HG03060 (cell line): ENCODE data around the gene ADAM11.

Source experiments
- ATAC-seq: cut with Tn5 transposase; IDR thresholded peaks from one replicate; pipeline ENCODE4 v1.9.1; 2021; ENCODE audit warnings: low read depth, moderate number of reproducible peaks; ENCODE audit not compliant: unreplicated experiment

The ADAM11 gene

DNA sequence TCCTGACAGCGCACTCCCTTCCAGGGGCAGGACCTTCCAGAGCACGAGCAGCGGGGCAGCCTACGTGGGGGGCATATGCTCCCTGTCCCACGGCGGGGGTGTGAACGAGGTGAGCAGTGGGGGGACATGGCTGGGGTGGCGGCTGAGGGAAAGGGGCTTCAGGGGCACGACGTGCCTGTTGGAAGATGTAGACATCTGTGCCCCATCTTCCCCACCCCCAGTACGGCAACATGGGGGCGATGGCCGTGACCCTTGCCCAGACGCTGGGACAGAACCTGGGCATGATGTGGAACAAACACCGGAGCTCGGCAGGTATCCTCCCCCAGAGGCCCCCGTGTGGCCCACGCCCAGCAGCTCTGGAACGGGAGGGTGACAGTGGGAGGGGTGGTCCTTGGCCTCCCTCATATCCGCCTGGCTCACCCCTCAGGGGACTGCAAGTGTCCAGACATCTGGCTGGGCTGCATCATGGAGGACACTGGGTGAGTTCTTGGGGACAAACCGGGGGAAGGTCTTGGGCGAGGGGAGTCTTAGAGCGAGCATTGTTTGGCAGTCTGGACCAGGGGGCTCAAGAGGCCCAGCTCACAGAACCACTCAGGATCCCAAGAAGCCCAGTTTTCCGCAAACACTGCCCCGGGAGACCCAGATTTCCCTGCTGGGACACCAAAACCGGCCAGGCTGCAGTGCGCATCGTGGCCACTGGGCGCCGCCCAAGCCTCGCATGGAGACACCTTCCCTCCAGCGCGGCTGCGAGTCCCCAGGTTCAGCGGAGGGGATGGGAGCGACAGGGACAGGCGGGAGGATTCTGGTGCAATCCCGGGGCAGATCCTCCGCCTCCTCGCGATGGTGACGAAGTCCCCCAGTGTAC lies 15.7 kb downstream of the ADAM11 start:
- ATAC-seq, result no peak

DNA sequence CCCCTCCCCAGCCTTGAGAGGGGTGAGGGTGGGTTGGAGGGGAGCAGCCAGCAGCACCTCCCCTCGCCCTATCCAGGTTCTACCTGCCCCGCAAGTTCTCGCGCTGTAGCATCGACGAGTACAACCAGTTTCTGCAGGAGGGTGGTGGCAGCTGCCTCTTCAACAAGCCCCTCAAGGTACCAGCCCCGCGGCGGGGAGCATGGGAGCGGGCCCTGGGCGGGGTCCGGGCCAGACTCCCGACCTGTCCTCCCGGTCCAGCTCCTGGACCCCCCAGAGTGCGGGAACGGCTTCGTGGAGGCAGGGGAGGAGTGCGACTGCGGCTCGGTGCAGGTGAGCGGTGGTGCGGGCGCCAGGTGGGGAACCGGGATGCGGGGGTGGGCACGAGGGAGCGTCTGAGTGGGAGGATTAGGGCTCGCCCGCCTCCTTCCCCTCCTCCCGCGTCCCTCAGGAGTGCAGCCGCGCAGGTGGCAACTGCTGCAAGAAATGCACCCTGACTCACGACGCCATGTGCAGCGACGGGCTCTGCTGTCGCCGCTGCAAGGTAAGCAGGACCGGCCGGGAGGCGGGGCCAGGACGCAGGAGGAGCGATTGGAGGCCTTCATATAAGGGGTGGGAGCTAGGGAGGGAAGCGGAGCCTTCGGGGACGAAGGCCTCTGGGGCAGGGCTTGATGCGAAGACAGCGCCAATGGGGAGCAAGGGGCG lies 16.5 kb downstream of the ADAM11 start:
- ATAC-seq, result peak; percentile 53

DNA sequence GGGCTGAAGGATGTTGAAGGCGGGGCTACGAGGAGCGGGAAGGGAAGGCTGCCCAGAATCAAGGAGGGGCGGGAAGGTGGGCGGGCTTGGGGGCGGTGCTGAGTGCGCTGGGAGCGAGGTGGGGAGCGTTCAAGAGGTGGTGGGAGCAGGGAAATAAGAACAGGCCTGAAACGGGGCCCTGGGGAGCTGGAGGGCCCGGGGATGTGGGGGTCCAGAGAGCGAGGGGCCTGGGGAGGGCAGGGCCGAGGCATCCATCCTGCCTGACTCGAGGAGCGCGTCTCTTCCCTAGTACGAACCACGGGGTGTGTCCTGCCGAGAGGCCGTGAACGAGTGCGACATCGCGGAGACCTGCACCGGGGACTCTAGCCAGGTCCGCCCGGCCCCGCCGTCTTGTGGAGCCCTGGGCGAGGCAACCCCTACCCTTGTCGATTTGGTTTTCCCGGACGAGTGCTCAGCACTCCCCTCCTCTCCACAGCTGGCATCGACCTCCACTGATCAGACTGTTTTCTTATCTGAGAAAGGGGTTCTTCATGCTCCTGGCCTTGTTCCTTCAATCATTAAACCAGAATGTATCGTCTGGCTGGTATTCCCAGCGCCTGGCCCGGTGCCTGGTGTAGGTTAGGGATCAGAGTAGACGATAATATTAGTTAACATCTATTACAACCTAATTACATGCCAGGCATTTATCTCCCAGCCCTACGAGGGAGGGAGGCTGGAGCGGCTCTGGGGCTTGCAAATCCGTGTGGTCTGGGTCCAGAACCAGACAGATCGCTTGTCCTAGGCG lies 17.2 kb downstream of the ADAM11 start:
- ATAC-seq, result no peak

DNA sequence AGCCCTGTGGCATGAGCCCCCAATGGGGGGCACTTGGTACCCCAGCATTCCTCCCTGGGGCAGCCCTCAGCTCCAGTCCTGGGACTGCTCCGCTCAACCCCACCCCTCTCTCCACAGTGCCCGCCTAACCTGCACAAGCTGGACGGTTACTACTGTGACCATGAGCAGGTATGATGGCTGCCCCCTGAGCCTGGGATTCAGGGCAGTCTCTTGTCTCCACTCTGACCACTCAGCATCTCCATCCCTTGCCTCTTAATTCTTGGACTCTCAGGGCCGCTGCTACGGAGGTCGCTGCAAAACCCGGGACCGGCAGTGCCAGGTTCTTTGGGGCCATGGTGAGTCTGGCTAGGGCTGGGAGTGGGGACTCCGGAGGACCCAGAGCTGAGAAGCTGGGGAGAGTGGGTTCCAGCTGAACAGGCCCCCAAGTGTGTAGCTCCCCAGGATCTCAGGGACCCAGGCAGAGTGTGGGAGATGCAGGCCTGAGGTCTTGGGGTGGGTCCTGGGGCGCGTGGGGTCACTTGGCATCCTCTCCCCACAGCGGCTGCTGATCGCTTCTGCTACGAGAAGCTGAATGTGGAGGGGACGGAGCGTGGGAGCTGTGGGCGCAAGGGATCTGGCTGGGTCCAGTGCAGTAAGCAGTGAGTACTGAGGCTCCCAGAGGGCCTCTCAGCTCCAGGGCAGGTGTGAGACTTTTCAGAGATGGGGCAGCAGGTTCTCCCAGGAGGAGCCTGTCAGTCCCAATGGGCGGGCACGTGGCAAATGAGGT lies 18.0 kb downstream of the ADAM11 start:
- ATAC-seq, result no peak

DNA sequence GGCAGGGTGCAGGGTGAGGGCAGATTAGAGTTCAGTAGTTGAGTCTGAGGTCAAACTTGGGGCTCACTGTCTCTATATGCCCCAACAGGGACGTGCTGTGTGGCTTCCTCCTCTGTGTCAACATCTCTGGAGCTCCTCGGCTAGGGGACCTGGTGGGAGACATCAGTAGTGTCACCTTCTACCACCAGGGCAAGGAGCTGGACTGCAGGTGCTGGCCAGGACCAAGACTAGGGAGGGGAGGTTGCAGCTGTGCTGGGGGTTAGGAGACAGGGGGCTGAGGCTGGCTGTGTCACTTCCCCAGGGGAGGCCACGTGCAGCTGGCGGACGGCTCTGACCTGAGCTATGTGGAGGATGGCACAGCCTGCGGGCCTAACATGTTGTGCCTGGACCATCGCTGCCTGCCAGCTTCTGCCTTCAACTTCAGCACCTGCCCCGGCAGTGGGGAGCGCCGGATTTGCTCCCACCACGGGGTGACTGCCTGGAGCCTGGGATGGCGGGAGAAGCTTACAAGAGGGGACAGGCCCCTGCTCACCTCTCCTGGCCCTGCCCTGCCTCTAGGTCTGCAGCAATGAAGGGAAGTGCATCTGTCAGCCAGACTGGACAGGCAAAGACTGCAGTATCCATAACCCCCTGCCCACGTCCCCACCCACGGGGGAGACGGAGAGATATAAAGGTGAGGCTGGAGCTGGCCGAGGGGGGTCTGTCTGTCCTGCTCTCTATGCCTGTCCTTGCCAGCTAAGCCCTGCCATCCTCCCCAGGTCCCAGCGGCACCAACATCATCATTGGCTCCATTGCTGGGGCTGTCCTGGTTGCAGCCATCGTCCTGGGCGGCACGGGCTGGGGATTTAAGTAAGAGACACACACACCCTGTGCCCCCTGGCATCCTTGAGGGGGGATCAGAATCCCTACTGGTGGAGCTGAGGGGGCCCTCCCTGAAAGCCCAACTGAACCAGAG lies 18.9 kb downstream of the ADAM11 start:
- no peak for ATAC-seq

DNA sequence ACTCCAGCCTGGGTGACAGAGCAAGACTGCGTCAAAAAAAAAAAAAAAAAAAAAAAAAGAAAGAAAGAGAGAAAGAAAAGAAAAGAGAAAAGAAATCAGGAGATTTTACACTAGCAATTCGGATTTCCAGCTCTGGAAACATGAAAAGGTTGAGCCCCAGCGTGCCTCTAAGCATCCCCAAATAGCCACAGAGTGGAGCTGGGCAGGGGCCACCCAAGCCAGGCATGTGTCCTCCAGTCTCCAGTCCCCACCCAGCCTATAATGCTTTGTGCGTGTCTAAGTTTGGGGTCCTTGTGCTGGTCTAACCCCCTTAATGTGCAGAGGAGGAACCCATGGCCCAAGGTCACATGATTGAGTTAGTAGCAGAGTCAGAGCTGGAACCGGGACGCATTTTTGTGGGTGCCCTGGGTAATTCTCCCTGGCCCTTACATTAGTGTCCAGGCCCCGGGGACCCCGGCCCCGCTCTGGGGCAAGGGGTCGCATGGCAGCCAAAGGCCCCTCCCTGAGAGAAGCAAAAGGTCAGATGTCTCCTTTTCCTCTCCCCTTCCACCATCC lies 19.9 kb downstream of the ADAM11 start:
- no peak for ATAC-seq

DNA sequence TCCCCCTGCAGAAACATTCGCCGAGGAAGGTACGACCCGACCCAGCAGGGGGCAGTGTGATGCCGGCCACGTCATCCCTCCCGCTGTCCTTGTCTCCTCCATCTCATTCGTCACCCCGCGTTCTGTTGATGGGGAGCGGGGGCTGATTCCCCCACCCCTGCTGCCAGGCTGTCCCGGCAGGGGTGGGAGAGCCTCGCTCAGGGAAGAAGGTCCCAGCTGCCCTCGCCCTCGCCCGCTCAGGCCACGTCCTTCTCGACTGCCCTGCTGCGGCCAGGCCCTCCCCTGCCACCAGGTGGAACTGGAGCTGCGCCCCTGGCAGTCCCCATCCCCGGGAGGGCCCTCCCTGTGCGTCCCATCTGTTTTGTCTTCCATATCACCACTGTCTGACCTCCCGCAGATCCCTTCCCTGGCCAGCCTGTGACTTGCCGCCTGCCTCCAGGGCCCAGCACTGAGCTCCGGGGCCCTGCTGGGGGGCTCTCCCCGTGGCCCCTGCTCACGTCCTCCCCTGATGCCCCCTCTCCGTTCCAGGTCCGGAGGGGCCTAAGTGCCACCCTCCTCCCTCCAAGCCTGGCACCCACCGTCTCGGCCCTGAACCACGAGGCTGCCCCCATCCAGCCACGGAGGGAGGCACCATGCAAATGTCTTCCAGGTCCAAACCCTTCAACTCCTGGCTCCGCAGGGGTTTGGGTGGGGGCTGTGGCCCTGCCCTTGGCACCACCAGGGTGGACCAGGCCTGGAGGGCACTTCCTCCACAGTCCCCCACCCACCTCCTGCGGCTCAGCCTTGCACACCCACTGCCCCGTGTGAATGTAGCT lies 20.6 kb downstream of the ADAM11 start:
- no peak for ATAC-seq

DNA sequence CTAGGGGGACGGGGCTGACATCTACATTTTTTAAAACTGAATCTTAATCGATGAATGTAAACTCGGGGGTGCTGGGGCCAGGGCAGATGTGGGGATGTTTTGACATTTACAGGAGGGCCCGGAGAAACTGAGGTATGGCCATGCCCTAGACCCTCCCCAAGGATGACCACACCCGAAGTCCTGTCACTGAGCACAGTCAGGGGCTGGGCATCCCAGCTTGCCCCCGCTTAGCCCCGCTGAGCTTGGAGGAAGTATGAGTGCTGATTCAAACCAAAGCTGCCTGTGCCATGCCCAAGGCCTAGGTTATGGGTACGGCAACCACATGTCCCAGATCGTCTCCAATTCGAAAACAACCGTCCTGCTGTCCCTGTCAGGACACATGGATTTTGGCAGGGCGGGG lies 21.4 kb downstream of the ADAM11 start:
- ATAC-seq, result no peak

DNA sequence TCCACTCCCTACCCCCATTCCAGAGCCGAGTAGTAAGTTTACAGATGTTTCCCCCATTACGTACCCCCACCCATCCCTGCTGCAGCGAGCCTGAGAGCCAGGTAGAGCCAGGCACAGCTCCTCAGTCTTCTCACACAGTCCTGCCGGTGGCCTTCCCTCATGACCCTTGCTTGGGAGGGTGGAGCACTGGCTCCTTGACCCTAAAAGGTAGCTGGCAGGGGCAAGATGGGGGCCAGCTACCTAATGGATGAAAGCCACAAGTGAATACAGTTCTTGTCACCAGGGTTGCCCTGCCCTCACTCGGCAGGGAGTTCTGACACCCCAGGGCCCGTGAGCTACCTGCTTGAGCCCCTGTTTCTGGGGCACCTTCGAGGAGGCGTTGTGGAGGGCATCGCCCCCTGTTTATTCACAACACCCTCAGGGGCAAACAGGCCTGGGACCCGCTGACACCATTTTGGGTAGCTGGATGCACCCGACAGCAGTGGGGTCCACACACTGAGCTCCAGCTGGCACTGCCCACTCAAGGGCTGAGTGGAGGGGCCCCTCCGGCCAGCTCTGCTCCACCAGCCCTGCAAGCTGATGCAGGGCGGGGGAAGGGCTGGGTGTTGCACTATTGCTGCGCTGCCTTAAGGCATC lies 22.2 kb downstream of the ADAM11 start:
- ATAC-seq, result no peak

DNA sequence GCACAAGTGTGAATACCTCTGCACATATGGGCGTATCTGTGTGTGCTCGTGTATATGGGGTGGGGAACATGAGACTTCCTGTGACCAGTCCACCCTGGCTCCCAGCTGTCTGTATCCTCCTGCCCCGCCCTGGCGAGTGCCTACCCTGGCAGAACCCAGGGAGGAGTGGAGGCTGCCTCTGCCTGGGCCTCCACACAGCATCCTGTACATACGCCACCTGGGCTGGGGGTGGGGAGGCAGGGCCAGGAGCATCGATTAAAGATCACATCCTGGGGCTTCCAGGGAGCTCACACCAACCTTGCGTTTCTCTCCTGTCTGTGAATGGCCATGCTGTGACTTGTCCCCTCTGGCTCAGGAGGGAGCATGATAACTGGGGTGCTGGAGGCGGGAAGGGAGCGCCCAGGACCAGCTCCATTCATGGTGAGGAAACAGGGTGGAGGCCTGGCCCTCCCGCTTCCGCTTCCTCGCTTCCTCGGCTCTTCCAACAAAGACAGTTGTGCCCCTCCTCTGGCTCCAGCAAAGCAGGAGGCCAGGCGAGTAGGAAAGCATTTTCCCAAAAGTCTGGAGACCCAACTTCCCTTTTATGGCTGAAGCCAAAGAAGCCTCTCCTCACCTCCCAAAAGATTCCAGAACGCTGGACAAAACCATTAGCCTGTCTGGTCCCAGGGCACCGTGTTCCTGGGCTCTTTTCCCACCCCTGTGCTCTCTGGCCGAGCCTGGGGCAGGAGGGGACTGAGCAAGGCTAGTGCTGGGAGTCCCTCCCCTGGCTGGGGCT lies 22.9 kb downstream of the ADAM11 start:
- no peak for ATAC-seq

DNA sequence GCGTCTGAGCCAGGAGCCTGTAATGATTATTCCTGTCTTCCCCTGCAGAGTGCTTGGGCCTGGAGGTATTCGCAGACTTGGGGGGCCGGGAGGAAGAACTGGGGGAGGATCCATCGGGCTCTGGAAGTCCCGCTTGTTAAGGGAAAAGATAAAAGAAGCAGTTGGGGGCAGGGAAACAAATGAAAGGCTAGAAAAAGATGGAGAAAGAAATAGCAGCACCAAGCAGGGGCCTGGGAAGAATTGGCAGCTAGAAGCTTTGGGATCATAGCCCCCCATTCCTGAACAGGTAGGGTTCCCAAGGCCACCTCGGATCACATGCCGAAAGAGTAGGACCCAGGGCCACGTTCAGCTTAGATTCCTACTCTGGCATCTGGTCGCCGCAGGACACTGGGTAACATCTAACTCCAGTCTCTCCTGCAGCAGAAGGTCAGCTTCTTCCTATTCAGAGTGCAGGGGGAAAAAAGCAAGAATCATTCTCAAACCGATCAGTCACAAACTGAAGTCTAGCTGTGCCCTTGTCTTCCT lies 23.6 kb downstream of the ADAM11 start:
- no peak for ATAC-seq

DNA sequence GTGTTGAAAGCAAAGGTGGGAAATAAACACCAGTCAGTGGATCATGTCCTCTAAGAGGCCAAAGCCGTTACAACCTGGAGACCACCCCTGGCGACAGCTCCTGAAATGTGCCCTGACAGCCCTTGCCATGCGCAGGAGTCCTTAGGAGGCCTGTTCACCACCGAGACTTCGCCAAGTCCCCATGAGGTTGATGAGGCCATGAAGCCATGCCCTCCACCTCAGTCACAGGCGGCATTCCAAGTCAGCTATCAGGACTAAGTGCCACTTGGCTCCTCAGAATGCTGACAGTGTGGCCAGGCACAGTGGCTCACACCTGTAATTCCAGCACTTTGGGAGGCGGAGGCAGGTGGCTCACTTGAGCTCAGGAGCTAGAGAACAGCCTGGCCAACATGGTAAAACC lies 27.1 kb downstream of the ADAM11 start:
- ATAC-seq, result no peak

DNA sequence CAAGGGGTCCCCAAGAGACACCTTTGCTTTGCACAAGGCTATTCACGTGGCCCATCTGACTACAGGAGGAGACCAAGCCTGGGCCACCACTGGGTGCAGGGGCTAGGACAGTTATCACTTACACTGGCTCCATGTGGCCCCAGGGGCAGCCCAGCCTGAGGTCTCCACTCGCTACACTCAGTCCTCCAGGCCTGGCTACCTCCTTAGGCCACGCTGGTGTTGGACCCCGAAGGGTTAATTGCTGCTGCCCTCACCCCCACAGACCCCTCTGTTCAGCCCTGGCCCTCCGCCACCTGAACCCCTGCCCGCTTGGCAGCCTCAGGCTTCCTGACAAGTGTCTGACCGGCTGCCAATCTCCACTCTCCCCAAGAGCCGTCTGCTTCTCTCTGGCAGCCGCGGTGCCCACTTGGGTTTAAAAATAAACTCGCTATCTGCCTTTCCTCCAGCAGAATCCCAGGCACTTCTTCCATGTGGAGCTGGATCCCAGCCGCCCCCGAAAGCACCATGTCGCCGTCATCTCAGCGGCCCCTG lies 27.8 kb downstream of the ADAM11 start:
- no peak for ATAC-seq

DNA sequence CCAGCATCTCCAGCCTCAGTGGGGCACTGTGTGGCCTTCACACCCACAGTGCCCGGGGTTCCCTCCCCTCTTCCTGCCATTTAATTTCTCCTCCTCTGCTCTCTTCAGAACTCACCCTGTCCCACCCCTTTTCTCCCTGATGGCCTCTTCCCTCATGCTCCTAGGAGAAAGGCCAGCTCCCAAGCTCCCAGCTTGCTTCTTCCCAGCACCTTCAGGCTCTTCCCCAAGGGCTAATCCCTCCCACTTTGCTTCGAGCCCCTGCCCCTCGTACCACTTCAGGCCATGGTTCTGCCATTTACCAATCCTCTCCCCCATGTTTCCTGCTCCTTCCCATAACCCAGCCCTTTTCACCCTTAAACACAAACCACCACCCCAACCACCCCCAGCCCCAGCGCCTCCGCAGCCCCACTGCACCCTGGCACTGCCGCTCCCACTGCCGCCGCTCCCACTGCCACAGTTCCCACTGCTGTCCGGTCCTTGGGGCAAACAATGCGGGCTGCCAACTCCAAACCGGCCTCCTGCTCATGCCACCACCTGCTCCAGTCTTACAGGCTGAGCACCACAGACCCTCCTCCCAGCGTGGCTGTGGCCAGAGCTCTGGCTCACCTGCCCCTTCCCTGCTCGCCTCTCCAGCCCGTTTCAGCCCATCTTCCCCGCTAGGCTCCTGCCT lies 28.6 kb downstream of the ADAM11 start:
- ATAC-seq, result no peak

DNA sequence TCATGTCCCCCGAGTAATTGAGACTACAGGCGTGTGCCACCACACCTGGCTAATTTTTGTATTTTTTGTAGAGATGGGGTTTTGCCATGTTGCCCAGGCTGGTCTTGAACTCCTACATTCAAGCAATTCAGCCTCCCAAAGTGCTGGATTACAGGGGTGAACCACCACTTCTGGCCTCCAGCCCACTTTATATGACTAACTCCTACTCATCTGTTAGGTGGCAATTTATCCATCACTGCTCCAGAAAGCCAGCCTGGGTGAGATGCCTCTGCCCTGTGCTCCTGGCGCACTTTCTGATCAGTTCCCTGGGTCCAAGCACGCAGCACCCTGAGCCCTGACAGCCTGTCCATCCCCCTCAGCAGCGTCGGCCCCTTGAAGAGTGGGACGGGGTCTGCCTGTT lies 29.4 kb downstream of the ADAM11 start:
- no peak for ATAC-seq

DNA sequence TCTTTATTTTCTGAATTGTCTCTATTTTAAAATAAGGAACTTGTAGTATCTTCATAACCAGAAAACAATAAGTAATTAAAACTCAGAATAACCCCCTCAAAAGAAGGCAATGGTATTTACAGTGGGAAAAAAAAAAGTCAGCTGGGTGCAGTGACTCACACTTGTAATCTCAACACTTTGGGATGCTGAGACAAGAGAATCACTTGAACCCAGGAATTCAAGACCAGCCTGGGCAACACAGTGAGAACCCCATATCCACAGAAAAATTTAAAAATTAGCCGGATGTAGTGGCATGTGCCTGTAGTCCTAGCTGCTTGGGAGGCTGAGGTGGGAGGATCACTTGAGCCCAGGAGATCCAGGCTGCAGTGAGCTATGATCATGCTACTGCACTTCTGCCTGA lies 33.5 kb downstream of the ADAM11 start:
- ATAC-seq, result no peak
